Stimulated activated CD8-positive, alpha-beta memory T cell treated with anti-CD3 and anti-CD28 coated beads, Interleukin-12 subunit alpha, Interleukin-12 subunit beta, amount 100 ng/mL, for 24 hours (primary cell): ENCODE results near the gene RPS18.

Source experiments
- DNase-seq: peaks from one replicate; pipeline ENCODE4 v3.0.0-alpha.2; 2020; ENCODE audit errors: extremely low read depth

The RPS18 gene

GRCh38 chr6:33289784-33290315, 18.0 kb downstream of the RPS18 start:
- DNase-seq: no peak

GRCh38 chr6:33290459-33290858, 18.6 kb downstream of the RPS18 start:
- no peak for DNase-seq

GRCh38 chr6:33292996-33293682, 21.3 kb downstream of the RPS18 start:
- no peak for DNase-seq

- no peak for DNase-seq
Observed at GRCh38 chr6:33294086-33294823, 22.4 kb downstream of the RPS18 start.

GRCh38 chr6:33295621-33296369, 23.9 kb downstream of the RPS18 start:
- no peak for DNase-seq

- no peak for DNase-seq
Observed at GRCh38 chr6:33296797-33297405, 25.0 kb downstream of the RPS18 start.

- no peak for DNase-seq
Observed at GRCh38 chr6:33297406-33297955, 25.6 kb downstream of the RPS18 start.

- no peak for DNase-seq
Observed at GRCh38 chr6:33297956-33298772, 26.3 kb downstream of the RPS18 start.

GRCh38 chr6:33298773-33299236, 26.9 kb downstream of the RPS18 start, which contains the start of gene RGL2:
TSS of gene RGL2 (minus strand) at chr6:33298942. CDS start at chr6:33298610, 332 bp downstream.
- DNase-seq: no peak

- DNase-seq: peak; percentile 87
Observed at GRCh38 chr6:33299237-33299944, 27.5 kb downstream of the RPS18 start.

GRCh38 chr6:33301877-33302276, 30.0 kb downstream of the RPS18 start:
- DNase-seq: no peak

GRCh38 chr6:33304216-33304615, 32.3 kb downstream of the RPS18 start:
- no peak for DNase-seq

GRCh38 chr6:33305052-33305451, 33.2 kb downstream of the RPS18 start:
- no peak for DNase-seq

- no peak for DNase-seq
Observed at GRCh38 chr6:33306356-33306755, 34.5 kb downstream of the RPS18 start.

- DNase-seq: no peak
Observed at GRCh38 chr6:33312361-33313104, 40.7 kb downstream of the RPS18 start.

GRCh38 chr6:33313105-33313708, 41.3 kb downstream of the RPS18 start:
- no peak for DNase-seq

GRCh38 chr6:33313709-33314514, 42.0 kb downstream of the RPS18 start, which contains the start of gene TAPBP:
TSS of gene TAPBP (minus strand) at chr6:33314078. CDS start at chr6:33314041, 37 bp downstream.
- peak; percentile 69 for DNase-seq

- DNase-seq: no peak
Observed at GRCh38 chr6:33314515-33314942, 42.7 kb downstream of the RPS18 start.
